ENCODE measurements around the gene CD44. TPM values are rescaled to one million over a fixed set of nuclear protein-coding genes. Genes with fewer than 3 reads are reported as not detected.
A peak's percentile ranks its signal among the peaks of the same experiment; 100 is the strongest.

Gene CD44
- polyA plus RNA-seq, 1 donor: 81.5 TPM

DNA sequence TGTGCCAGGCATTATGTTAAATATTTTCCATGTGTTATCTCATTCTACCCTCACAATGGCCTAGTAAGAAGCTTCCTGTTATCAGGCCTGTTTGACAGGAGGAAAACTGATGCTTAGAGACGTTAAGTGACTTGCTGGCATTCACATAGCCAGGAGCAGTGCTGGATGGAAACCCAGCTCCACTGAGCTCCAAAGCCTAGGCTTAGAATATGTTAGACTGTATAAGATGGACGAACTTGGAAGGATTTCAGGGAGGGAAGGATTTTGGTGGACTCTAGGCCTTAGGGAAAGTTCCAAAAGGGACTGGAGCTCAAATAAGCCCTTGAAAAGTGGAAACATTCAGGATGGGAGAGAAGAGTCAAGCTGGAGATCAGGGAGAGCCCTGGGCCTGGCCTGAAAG, 2.1 kb downstream of the CD44 start:
- DNase-seq: no peak

DNA sequence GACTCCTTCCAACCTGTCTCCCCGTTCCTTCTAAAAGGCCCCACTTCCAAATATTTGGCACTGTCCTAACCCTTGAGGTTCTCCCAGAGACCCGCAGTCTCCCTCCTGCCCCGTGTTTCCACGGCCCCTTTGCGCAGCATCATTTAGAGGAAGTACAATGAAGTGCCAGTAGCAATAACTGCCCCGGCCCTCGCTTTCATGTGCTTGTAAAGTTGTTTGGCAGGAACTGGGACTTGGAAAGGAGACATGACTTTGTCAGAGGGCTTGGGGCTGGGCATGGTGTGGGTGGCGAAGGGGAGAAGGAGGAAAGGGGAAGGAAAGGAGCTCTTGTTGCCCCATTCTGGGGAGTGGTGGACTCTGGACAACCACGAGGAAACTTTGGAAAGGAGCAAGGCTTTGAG, 2.6 kb downstream of the CD44 start:
- DNase-seq: no peak

DNA sequence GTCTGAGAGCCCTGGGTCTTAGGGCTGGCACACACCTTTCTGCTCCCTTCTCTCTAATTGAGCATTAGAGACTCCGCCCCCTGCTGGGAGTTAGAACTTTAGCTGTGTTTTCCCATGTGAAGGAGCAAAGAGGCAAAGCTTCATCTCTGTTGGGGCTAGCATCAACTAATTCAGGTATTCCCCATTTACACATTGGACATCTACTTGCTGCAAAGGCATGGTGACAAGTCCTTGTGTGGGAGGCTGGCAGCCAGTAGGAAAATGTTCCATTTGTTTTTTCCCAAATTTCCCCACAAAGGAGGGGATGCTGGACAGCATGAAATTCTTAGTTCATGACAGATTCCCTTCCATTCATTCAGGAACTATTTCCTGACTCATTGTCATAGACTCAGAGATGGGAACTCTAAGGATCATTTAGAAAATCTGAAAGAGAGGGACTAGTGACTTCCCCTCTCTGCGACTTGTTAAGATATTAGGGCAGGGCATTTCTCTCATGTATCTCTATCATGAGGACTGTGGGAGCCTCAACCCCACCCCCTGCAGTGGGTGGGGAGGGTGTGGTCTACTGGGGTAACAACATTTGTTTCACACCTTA, 3.6 kb downstream of the CD44 start:
- no peak for DNase-seq

DNA sequence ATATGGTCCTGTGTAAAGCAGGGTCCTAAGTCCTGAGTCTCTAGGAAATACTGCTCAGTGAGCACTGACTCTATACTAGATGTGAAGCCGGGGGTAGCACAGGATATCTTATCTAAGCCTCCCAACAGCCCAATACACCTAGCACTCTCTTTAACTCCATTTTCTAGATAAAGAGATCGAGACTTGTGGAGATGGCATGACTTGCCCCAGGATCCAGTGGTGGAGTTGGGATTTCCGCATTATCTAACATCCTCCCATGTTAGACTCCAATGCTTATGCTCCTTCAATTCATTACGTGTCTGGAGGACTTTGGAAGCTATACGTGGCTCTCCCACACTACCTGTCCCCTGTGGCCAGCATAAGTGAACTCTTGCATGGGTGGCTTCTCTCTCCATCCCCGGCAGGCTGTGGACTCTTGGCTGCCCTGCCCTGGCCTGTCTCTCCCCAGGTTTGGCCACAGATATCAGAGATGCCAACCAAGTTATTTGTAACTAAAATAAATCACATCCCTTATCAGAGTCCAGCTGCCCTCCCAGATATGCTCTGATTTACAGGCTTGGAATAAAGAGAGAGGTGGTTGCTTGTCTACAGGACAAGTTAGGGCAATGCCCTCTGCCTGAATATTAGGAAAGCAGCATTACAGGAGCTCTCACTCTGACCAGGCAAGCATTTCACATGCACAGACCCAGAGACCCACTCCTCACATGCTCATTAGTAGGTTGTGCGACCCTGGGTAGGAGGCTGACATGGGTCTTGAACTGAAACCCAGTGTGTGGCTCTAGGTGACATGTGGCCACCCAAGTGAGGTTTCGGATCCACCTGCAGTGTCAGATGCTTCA, 4.5 kb downstream of the CD44 start:
- DNase-seq: no peak

DNA sequence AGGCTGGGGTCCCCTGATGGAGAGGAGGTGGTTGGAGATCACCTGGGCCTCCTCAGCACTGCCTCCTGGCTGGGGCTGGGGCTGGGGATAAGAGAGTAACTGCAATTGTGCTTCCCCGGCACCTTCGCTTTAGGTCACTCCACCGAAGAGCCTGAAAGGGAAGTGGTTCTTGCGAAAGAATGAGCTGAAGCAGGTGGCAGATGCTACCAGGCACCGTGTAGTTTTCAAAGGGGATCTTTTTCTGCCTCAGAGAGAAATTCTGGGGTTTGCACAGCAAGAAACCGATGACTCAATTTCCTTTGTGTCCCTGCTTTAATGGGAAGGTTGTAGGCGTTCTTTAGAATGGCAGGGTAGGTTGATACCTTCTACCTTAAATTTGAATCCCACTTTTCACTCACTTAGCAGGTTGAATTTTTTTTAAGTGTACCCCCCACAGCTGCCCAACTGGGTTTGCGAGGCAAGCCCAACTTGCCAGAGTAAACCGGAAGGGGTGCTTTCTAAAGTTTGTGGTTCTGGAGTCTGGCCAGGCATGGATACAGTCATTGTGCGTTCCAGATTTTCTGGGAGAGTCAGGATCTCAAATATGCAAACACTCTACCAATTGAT, 5.3 kb downstream of the CD44 start:
- DNase-seq: no peak

DNA sequence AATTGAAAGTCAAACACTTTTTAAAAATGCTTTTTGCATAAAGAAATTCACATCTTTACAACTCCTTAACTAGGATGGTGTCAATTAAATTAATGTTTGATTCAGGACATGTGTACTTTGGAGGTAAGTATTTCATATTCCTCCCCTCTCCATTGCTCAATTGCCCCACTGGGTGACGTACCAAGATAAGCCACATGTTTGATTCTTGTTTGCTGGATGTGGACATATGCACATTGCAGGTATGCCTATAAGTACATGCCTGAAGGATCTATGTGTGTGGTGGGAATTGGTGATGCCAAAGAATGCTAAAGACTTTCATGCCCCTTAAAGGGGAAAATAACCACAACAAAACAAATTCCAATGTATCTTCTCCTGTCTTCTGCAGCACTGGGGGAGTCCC, 5.8 kb downstream of the CD44 start:
- DNase-seq: no peak

DNA sequence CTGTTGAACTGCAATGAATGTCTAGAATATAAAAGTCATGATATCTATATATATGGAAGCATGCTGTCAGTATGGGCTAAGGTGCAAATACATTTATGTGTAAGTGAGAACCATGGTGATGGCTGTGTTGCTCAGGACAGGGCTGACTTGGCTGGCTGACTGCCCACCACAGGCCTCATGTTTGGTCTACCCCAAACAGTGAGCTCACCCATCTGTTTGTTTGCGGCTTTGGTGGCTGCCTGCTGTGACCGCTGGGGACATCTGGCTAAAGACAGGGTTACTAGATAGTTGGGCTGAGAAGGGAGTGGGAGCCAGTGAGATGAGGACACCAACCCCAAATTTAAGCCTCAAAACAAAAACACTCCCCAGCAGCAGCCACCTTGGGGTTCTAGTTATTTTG, 6.3 kb downstream of the CD44 start:
- DNase-seq: no peak

DNA sequence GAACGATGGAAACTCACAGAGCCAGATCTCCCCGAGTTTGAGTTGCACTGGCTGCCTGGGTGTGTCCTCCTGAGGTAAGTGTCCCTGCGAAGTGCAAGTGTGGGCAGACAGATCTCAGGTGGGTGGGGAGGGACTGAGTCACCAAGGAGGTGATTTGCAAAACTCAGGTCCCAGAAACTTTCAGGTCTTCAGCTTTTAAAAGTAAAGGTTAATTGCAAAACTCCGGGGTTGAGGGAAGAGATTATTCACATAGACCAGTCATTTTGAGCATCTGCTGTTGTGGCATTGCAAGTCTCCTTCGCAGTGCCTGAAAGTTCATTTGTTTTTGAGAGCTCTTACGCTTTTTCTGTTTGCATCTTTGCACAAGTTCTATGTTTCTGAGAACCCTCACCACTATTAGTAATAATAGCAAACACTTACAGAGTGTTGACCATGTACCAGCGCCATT, 7.1 kb downstream of the CD44 start:
- DNase-seq: no peak

DNA sequence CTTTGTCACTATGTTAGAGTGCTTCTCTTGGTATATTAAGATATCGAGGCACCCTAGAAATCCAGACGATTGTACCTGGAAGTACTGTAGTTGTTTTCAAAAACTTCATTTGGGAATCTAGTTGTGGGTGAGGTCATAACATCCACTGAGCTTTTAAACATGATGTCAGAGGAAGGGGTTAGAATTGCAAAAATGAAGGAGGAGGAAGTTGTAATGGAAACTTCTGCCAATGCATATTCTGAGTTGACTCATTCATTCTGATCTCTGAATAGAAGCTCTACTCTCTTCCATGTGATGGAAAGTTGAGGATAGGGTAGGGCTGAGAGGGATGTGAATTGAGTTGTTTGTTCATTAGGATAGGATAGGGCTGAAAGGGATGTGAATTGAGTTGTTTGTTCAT, 7.7 kb downstream of the CD44 start:
- no peak for DNase-seq

DNA sequence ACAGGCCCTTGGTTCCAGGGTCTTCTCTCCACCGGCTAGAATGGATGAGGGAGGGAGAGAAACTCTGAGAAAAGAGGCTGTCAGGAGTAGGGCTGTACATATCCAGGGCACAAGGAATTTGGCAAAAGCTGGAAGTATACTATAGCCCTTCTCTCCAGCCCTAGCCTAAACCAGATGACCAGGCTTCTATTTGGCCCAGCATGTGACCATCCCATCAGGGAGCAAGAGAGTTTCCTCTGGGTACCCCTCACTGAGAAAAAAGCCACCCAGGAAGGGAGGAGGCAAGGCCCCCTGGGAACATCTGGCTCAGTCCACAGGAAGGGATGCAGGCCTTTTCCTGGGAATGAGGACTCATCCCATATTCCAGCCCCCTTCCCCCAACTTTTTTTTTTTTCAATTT, 8.3 kb downstream of the CD44 start:
- DNase-seq: no peak

DNA sequence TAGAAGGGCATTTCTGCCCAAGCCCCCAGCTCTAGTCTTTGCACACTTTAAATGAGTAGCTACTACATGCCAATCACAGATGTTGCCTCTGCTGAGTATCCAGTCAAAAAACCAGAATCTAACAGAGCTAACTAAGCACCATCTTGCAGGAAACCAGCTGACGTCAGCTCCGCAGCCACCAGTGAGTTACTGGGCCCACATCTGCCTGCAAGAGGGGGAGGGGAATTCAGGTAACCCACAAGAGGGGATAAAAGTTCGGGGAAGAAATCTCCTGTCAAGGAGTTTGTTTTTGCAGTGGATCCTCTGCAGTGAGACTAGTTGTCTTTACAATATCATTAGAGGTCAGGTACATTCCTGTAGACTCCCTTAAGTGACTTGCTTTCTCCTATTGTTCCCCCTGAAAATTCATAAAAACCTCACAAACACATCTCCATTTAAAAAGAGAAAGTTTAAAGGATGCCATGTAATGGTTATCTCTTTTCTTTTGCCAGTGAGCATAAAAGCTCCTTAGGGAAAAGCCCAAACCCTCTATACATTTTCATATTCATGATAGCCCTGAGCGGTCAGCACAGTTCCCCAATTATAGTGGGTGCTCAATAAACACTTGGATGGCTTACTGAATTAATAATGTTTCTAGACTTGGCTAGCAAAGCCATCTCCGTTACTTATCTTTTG, 9.3 kb downstream of the CD44 start:
- no peak for DNase-seq

DNA sequence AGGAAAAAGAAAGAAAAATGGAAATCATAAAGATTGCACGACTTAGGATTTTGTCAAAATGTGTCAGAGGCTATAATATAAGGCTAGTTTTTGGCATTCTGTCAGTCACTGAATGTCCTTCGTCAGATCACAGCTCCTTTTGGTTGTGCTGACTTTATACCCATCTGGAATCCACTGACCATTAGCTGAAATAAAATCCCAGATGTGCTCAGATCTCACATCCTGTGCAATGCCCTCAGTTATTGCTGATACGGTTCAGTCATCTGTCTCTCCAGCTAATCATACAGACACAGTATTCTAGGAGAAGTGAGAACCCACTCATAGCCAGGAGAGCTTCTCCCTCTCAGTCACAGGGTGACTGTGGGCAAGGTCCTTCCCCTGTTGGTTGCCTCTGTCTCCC, 11.5 kb downstream of the CD44 start:
- no peak for DNase-seq

DNA sequence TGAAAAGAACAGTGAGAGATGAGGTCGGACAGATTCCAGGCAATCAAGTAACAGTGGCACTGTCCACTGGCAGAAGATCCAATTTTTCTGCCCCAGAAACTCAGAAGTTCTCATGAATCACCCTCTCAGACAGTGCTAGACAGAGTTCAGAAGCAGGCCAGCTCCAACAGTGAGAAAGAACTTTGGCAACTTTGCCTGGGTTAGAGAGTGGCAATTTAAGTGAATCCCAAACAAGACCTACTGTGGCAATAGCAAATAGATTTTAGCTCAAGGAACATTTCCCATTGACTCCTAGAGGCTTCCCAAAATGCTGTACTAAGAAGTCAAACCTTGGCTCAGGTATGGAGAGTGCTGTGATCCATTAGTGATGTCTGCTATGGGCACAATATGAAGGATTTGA, 12.3 kb downstream of the CD44 start:
- no peak for DNase-seq

DNA sequence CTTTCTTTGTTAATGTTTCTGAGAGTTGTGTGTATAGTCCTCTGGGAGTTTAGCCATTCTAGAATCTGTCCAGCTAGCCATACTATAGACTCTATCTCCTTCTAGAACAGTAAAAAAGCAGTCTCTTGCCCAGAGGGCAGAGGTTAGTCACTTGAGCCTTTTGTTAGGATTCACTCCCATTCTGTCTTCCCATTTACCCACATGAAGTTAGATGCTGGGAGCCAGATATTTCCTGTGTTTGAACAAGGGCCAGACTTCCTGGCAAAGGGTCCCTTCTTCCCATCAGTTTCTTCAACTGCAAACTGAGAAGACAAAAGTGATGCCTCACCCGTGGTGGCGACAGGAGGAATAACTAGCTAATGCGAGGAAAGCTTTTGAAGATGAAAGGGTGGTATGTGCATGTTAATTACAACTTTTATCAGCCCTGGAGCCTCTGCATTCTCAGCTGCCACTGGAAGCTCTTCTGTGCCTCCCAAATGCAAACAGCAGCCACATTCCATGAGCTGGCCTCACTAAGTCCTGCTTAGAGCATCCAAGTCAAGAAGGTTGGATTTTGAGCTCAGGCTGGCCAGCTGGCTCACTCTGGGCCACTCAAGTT, 12.8 kb downstream of the CD44 start:
- DNase-seq: no peak

DNA sequence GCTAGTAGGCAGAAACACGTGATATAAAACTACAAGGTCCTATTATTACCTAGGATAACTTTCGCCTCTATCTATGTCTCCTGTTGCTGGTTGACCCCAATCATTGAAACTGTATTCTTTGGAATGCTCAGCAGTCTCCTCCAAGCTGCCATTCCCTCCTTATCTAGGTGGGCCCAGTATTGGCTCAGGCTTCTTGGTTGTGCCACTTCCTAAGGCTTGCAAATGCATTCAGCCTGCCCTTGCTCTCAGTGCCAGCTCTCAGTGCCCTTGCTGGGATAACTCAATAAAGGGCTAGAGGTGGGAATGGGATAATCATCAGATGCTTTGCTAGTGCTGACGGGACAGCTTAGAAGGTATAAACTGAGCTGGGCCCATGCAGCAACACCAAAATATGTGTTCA, 13.6 kb downstream of the CD44 start:
- DNase-seq: no peak

DNA sequence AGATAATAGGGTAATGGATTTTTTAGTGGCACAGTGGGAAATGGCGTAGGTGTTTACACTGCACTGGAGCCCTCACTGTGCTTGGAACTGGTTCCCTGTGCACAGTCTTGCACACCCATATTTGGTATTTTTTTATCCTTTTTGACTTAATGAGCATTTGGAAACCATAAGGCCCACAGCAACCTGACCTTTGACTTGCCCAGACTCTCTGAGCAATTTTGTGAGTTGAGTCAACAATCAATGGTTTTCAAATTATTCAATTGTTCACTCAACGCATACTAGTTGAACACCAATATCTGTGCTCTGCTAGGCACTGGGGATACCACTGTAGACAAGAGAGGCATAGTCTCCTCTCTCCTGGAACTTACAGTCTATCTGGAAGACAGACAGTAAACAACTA, 14.3 kb downstream of the CD44 start:
- no peak for DNase-seq

DNA sequence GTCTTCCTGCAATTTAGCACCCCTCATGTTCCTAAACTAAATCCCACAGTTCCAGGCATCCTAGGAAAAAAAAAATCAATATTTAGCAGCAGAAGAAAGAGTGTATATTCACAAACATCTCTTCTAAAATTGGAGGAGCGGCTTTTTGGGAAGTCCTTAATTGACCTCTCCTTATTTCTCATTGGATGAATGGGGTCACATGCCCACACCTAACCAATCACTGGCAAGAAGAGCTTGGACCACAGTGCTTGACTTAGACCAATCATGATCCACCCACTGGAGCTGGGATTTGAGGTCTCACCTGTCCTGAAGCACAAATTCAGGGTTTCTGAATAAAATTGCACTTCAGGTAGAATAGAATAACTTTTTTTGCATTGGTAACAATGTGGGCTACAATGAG, 16.0 kb downstream of the CD44 start:
- DNase-seq: no peak

DNA sequence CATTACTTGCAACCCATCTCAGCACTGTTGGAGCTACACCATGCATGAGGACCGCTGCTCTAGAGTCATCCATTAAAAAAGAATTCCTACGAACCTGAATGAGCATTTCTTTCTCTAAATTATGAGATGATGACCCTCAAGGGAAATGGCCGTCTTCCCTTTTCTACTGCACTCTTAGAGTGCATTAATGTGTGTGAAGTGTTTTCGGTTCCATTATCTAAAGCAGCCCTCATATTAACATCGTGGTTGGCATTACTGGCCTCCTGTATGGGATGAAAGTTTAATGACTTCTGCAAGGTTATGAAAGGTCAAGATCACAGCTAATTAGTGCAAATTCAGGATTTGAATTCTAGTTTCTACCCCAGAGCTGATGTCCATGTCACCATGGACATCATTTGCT, 16.7 kb downstream of the CD44 start:
- no peak for DNase-seq

DNA sequence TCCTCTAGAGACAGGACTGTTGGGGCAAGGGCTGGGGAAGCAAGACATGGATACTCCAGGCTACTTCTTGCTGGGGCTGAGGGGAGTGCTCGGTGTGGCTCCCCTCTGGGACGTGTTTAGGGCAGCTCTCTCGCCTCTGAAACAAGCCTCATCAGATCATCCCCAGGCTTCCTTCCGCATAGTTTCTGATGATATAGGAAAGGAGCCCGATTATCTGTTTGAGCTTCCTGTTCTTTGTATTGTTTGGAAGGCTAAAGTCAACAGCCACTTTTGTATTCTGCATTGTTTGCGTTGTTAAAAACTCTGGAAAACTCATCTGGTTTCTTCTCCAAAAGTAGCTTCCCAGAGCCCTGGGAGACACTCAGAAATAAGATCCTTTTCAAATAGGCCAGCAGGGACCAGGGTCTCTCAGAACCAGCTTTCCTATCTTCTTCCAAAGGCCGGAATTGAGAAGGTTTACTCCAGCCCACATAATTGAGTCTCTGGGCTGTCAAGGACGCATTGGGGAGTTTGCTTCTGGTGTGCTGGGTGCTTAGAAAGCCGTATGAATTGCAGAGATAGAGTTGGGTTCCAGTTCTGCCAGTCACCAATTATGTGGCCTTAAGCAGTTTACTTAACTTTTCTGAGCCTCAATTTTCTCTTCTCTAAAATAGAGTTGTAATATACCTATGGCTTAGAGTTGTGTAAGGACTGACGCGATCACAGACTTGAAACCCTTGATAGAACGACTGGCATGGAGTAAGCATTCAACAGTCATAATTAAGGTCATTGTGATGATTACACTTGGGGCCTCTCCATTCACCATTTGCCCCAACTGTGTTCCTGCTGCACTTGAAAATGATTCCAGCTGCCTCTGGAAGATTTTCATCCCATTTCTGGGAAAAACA, 19.1 kb downstream of the CD44 start:
- no peak for DNase-seq

DNA sequence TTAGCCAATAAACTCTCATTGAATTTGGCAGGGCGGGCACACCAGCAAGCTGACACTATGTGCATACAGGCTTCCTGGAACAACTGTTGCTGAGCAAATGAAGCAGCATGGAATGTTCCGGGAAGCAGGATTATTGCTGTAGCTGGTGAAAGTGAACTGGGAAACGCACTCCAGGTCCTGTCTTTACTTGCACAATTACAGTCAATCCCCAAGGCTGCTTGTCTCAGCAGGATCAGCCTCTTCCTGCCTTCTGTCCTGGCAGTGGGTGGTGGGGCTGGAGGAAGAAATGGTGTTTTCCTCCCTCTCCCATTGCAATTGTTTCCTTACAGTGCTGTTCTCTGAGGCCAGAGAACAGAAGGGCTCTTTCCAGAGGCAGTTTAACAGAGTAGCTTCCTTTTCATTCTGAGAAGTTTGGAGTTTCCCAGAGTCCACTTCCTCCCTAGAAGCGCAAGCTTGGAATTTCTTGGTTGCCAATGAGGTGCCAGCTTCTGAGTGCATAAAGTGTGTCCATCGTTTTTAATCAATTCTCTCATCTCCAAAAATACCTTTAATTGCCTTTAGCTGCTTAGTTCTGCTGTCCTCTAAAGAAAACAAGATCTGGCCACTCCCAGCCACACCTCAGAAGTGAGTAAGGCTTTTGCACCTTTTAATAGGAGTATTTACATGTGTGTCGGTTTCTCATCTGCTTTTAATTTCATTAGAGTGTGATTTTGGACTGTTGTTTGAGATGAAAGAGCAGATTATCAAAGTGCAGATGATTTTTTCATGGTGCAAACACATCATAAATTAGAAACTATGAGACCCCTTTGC, 19.9 kb downstream of the CD44 start:
- DNase-seq: peak; percentile 82

DNA sequence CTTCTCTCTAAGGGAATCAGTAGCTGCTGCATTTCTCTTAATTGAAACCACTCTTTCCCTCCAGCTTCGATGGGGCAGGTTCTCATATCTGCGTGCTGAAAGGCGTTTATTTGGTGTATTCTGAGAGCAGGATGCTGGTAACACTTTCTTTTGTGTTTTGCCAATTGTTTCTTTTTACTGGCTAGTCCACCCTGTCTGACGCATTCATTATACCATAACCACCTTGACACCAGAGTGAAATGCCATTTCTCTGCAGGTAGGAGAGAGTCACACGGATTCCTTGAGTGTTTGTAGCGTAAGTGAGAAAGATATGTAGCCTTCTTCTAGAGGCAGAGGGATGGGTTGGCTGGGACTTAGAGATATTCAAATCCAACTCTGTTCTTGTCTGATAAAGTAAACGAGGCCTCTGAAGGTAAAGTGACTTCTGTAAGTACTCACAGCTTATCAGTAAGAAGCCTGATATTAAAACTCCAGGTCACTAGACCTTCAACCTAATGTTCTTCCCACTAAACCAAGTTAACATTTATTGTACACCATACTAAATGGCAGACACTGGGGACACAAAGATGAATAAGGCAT, 21.4 kb downstream of the CD44 start:
- no peak for DNase-seq
